OCI-LY7 (cell line): ENCODE data around the gene UBE2G1. TPM values are rescaled to one million over a fixed set of nuclear protein-coding genes. Genes with fewer than 3 reads are reported as not detected.

Experiments
- Bru-seq: library from RNA; stranded (reverse); fragments of 400-500 nt; gene quantifications from one replicate; lab custom pipeline; 2021; lab: Mats Ljungman, UMichigan
- BruChase-seq, 2 experiments: library from RNA; stranded (reverse); fragments of 400-500 nt; gene quantifications; one replicate each; lab custom pipeline; 2021; lab: Mats Ljungman, UMichigan
- BruUV-seq: library from RNA; stranded (reverse); fragments of 400-500 nt; replicated peaks from 2 replicates; lab custom pipeline; 2021; lab: Mats Ljungman, UMichigan
- CTCF ChIA-PET: fragments of 300-600 bp; sonication (Branson Sonifier 250); formaldehyde crosslinking; loops from one replicate; lab custom pipeline; 2022; ENCODE audit warnings: antibody characterized with exemption; ENCODE audit not compliant: unreplicated experiment; lab: Charles Lee
- POLR2A ChIA-PET: fragments of 300-600 bp; sonication (Branson Sonifier 250); formaldehyde crosslinking; loops from one replicate; lab custom pipeline; 2022; ENCODE audit warnings: antibody characterized with exemption; lab: Charles Lee
- DNase-seq: peaks from one replicate; pipeline ENCODE4 v3.0.0-alpha.2; 2015; ENCODE audit warnings: low spot score
- H2AFZ ChIP-seq: fragments of 200-600 bp; sonication (generic), shearing (Covaris generic); 2 replicates; pipeline ENCODE4 v1.6.1; 2014; ENCODE audit warnings: mild to moderate bottlenecking, antibody characterized with exemption, low read length, moderate library complexity
- H3K27ac ChIP-seq: fragments of 200-600 bp; sonication (generic); 2 replicates; pipeline ENCODE4 v1.5.1; 2014; ENCODE audit warnings: mixed run types, low read depth, mild to moderate bottlenecking, moderate library complexity, low read length, inconsistent platforms; ENCODE audit not compliant: poor library complexity, severe bottlenecking
- H3K36me3 ChIP-seq: fragments of 200-600 bp; sonication (generic); 2 replicates; pipeline ENCODE4 v1.6.1; 2014; ENCODE audit warnings: mild to moderate bottlenecking, antibody characterized with exemption, low read length, moderate library complexity, mixed read lengths; ENCODE audit not compliant: insufficient read depth
- H3K4me1 ChIP-seq: fragments of 200-600 bp; sonication (generic); 2 replicates; pipeline ENCODE4 v1.5.1; 2014; ENCODE audit warnings: mild to moderate bottlenecking, low read length; ENCODE audit not compliant: insufficient read depth, poor library complexity, severe bottlenecking
- H3K4me2 ChIP-seq: fragments of 200-600 bp; sonication (generic); 2 replicates; pipeline ENCODE4 v1.6.1; 2014; ENCODE audit warnings: mild to moderate bottlenecking, low read length
- H3K4me3 ChIP-seq: fragments of 200-600 bp; sonication (generic); 2 replicates; pipeline ENCODE4 v1.5.1; 2014; ENCODE audit warnings: mild to moderate bottlenecking, low read depth, low read length; ENCODE audit not compliant: poor library complexity, severe bottlenecking
- H3K79me2 ChIP-seq: fragments of 200-600 bp; sonication (generic); 2 replicates; pipeline ENCODE4 v1.6.1; 2016; ENCODE audit warnings: low read depth, mild to moderate bottlenecking, low read length, moderate library complexity, mixed read lengths; ENCODE audit not compliant: insufficient read depth
- H3K9me2 ChIP-seq: fragments of 200-600 bp; sonication (generic); 2 replicates; pipeline ENCODE4 v1.6.1; 2016; ENCODE audit warnings: mild to moderate bottlenecking, low read length, mixed read lengths; ENCODE audit not compliant: insufficient read depth
- H3K9me3 ChIP-seq: fragments of 200-600 bp; sonication (generic); 2 replicates; pipeline ENCODE4 v1.6.1; 2014; ENCODE audit warnings: mild to moderate bottlenecking, mixed run types, low read length, mixed read lengths
- H4K20me1 ChIP-seq: fragments of 200-600 bp; sonication (generic); 2 replicates; pipeline ENCODE4 v1.6.1; 2014; ENCODE audit warnings: mild to moderate bottlenecking, antibody characterized with exemption, low read length, moderate library complexity, mixed read lengths; ENCODE audit not compliant: insufficient read depth
- CTCF ChIP-seq: fragments of 200-600 bp; sonication (generic); conservative IDR thresholded peaks from 2 replicates; pipeline ENCODE4 v1.5.1; 2014; ENCODE audit warnings: mild to moderate bottlenecking, antibody characterized with exemption, low read length, moderate library complexity, mixed read lengths
- EZH2phosphoT487 ChIP-seq: fragments of 200-600 bp; sonication (generic); IDR thresholded peaks from 2 replicates; pipeline ENCODE4 v1.6.1; 2018; ENCODE audit warnings: low read depth, borderline replicate concordance, mild to moderate bottlenecking, mixed run types, antibody characterized with exemption, low read length, moderate library complexity, mixed read lengths
- intact Hi-C: fragments of 100-400 bp; cut with micrococcal nuclease; formaldehyde crosslinking; loops from one replicate; pipeline ENCODE4 v1.10.0; 2022; ENCODE audit not compliant: unreplicated experiment
- long read RNA-seq: library from polyadenylated mRNA; stranded (forward); transcript quantifications from one replicate; pipeline ENCODE4 v2.0.0, GENCODE V29; 2022
- total RNA-seq, 2 experiments: library from RNA; depleted of rRNA in 1 of 2; stranded (reverse); fragments of >200 nt in 1 of 2; shearing (Covaris generic) in 1 of 2; gene quantifications; 2 replicates each; pipeline ENCODE4 v1.2.3, GENCODE V29; 2014 to 2022

UBE2G1 gene
- total RNA-seq (2014; rRNA removed; shearing (Covaris generic)) (115 and 124 TPM in 2 replicates), total RNA-seq (2022) (216 and 222 TPM in 2 replicates), Bru-seq, nascent RNA (percentile 97 among the genes with signal in this experiment), BruChase-seq, experiment 1, labeled RNA remaining after a 6-hour chase (percentile 96 among the genes with signal in this experiment), BruChase-seq, experiment 2, labeled RNA remaining after a 2-hour chase (percentile 96 among the genes with signal in this experiment)
- long read RNA-seq, transcript UBE2G1-201 (6 exons, 3,974 nt), result major isoform, 480 of 604 reads
- long read RNA-seq, transcript UBE2G1-206 (4 exons, 863 nt), result minor isoform, 8 of 604 reads
- long read RNA-seq, transcript UBE2G1-203 (5 exons, 984 nt), result minor isoform, 31 of 604 reads
- long read RNA-seq, partial matches to known transcripts, result 8 of 604 reads
- long read RNA-seq, other reads (novel, unspliced or antisense), result 75 of 604 reads

- ChIA-PET POLR2A (interaction anchor here (0.7 to 1.0 kb wide), 2 partner anchors 11 to 14 kb away, joined by 3 to 4 read pairs; no protein-coding TSS in a partner anchor), CTCF (no interaction called here)
- Histone ChIP-seq H3K27ac (peak within 1 kb of the TSS; percentile 99), H3K79me2 (peaks cover 48% of the 10 kb centered on the region), H3K4me3 (peak within 1 kb of the TSS; percentile 98), H3K9me3 (no peaks in the 10 kb centered on the region), H3K4me1 (peaks cover 77% of the 10 kb centered on the region), H4K20me1 (peaks cover 12% of the 10 kb centered on the region; the same call in 1 of the 2 replicates), H3K36me3 (peaks cover 40% of the 10 kb centered on the region), H3K4me2 (peak within 1 kb of the TSS; percentile 85), H2AFZ (peak within 1 kb of the TSS; percentile 45; the same call in 1 of the 2 replicates), H3K9me2 (no peaks in the 10 kb centered on the region)
- BruUV-seq, result no TSS peak
- DNase-seq, result peak; percentile 98
- intact Hi-C loops, result loop anchor here (1.0 to 10.0 kb wide), 7 partner anchors 31 to 828 kb away; partner anchors contain the start of genes ANKFY1, ATP2A3 and ZNF594
- TF ChIP-seq CTCF (peak; percentile 76), EZH2phosphoT487 (no peak)
Observed at GRCh38 chr17:4366327-4367063, at the start of gene UBE2G1. UBE2G1 (minus strand) TSS chr17:4366675; CDS start chr17:4366316, 359 bp downstream.

GRCh38 chr17:4412933-4413831, 46.7 kb upstream of the UBE2G1 start:
- POLR2A ChIA-PET, result no interaction called here
- BruUV-seq, result no TSS peak
- Histone ChIP-seq H3K9me3 (no peaks in the 10 kb centered on the region), H4K20me1 (no peaks in the 10 kb centered on the region), H2AFZ (peak overlapping the region; percentile 72), H3K4me2 (peak overlapping the region; percentile 53), H3K79me2 (no peaks in the 10 kb centered on the region), H3K9me2 (no peaks in the 10 kb centered on the region), H3K27ac (peak overlapping the region; percentile 2), H3K4me1 (peaks cover 17% of the 10 kb centered on the region), H3K4me3 (peak overlapping the region; percentile 7), H3K36me3 (no peaks in the 10 kb centered on the region)
- CTCF ChIA-PET, result interaction anchor here (0.6 kb wide), 1 partner anchor 11 kb away, joined by 3 read pairs; no protein-coding TSS in a partner anchor
- peak; percentile 94 for DNase-seq
- intact Hi-C loops, result loop anchor here (1.0 to 5.0 kb wide), 4 partner anchors 46 to 214 kb away; partner anchors contain the start of gene UBE2G1
- TF ChIP-seq CTCF, result peak; percentile 93
- no peak for TF ChIP-seq EZH2phosphoT487
